HUES64 (cell line): Measurements from ENCODE around the gene RHOXF1.
"Not testable (repeated sequence)": the region's sequence is repeated elsewhere in the genome, so short reads cannot be mapped to it uniquely, and the experiment has no call there.

Experiments used
- H3K27ac ChIP-seq: 2 replicates; pipeline ENCODE4 v1.7.0; 2013; ENCODE audit warnings: low read depth, low read length, inconsistent platforms
- H3K27me3 ChIP-seq: 2 replicates; pipeline ENCODE4 v1.6.1; 2013; ENCODE audit warnings: mild to moderate bottlenecking, low read length; ENCODE audit not compliant: insufficient read depth
- H3K36me3 ChIP-seq: 2 replicates; pipeline ENCODE4 v1.6.1; 2013; ENCODE audit warnings: mild to moderate bottlenecking, low read length; ENCODE audit not compliant: insufficient read depth
- H3K4me1 ChIP-seq: 2 replicates; pipeline ENCODE4 v1.6.1; 2013; ENCODE audit warnings: mild to moderate bottlenecking, low read length, moderate library complexity; ENCODE audit not compliant: insufficient read depth
- H3K4me3 ChIP-seq: 2 replicates; pipeline ENCODE4 v1.5.1; 2013; ENCODE audit warnings: mild to moderate bottlenecking, low read length, moderate library complexity
- H3K9ac ChIP-seq: 2 replicates; pipeline ENCODE4 v1.6.1; 2013; ENCODE audit warnings: mild to moderate bottlenecking, low read depth, low read length
- H3K9me3 ChIP-seq: 2 replicates; pipeline ENCODE4 v1.6.1; 2013; ENCODE audit warnings: low read depth, low read length; ENCODE audit not compliant: insufficient read depth
- WGBS: fragments of 150-250, 120-280 bp; methylation state at CpG from one replicate; pipeline ENCODE4 v1.1.7; 2013; ENCODE audit warnings: missing lambda C conversion rate; 5-methylcytosine and 5-hydroxymethylcytosine counted together

Gene RHOXF1

DNA sequence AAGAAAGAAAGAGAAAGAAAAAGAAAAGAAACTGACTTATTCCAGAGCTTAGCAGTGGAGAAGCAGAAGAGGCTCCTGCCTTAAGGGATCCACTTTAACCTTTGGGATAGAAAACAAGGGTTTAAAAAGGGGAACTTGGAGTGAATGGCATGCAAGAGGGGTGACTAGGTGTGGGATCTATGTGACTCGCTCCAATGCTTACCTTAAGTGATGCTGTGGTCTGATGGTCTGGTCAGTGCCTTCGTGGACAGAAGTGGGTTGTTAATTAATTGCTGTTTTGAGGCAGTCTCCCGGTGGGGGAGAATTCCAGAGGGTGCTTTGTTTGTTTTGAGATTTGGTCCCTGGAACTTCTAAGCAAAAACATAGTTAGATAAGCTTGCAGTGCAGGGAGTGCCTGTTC is 21.1 kb upstream of the RHOXF1 start:
- H3K27ac ChIP-seq, result no peak overlapping the region
- H3K4me3 ChIP-seq, result no peak overlapping the region
- WGBS, result 61% methylated on average over 3 of the region's 3 CpGs
- peaks cover 7% of the 10 kb centered on the region for H3K4me1 ChIP-seq
- H3K27me3 ChIP-seq, result no peaks in the 10 kb centered on the region
- no peak overlapping the region for H3K9ac ChIP-seq
- no peaks in the 10 kb centered on the region for H3K9me3 ChIP-seq
- H3K36me3 ChIP-seq, result no peaks in the 10 kb centered on the region

DNA sequence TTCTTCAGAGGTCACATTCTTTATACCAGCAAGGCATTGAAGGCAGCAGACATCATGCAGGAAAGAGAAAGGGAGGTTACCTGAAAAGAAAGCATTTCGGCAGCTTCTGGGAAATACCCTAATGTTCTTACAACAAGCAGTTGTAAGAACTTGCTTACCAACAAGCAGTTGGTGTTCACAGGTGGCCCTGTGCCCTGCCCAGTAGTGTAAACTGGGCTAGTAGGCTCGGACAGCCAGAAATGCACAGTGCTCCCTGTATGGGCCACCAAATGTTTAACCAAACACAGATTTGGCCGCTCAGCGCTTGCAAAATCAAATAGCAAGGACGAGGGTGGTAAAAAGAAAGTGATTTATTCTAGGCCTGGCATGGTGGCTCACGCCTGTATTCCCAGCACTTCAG is 20.4 kb upstream of the RHOXF1 start:
- H3K27me3 ChIP-seq, result no peaks in the 10 kb centered on the region
- H3K9me3 ChIP-seq, result no peaks in the 10 kb centered on the region
- no peaks in the 10 kb centered on the region for H3K36me3 ChIP-seq
- no peak overlapping the region for H3K4me3 ChIP-seq
- 93% methylated on average over 6 of the region's 6 CpGs for WGBS
- H3K27ac ChIP-seq, result no peak overlapping the region
- peaks cover 7% of the 10 kb centered on the region for H3K4me1 ChIP-seq
- H3K9ac ChIP-seq, result no peak overlapping the region

DNA sequence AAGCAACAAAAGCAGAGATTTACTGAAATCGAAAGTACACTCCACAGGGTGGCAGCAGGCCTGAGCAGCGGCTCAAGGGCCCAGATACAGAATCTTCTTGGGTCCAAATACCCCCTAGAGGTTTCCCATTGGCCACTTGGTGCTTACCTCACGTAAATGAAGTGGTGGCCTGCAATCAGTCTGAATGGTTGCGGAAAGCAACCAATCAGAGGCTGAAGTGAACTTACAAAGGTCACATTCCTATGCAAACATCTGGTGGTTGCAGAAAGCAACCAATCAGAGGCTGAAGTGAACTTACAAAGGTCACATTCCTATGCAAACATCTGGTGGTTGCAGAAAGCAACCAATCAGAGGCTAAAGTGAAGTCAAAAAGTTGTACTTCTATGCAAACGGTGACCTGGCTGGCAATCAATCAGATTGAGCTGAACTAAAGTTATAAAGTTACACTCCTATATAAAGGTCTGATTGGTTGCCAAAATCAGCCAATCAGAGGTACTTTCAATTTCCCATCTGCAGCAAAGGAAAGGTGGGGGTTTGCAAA is 12.7 kb upstream of the RHOXF1 start:
- not testable (repeated sequence) for H3K9me3 ChIP-seq, H3K36me3 ChIP-seq, H3K4me3 ChIP-seq, H3K4me1 ChIP-seq, H3K9ac ChIP-seq, H3K27me3 ChIP-seq
- WGBS, result 91% methylated on average over 5 of the region's 5 CpGs
- H3K27ac ChIP-seq, result peak overlapping the region; percentile 3; the same call in 1 of the 2 replicates

DNA sequence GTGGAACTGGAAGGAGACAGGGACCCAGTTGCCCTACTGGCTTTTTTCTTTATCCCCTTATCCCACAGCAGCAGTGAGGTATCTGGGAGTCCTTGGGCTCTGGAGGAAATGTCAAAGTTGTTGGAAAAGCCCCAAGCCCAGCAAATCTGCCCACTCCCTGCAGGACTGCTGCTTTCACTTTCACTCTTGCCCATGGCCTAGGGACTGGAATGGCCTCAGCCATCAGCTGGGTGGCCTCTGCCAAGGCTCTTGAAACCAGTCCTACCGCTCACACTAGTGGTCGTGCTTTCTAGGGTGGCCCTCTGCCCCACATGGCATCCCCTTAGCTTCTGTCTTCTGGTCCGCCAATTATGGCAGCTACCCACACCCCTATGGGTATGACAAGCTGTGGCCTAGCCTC is 9.7 kb upstream of the RHOXF1 start:
- Histone ChIP-seq H3K36me3 (no peaks in the 10 kb centered on the region), H3K27ac (no peak overlapping the region), H3K4me3 (no peak overlapping the region), H3K9me3 (no peaks in the 10 kb centered on the region), H3K4me1 (no peaks in the 10 kb centered on the region), H3K27me3 (no peaks in the 10 kb centered on the region), H3K9ac (no peak overlapping the region)
- 91% methylated on average over 3 of the region's 3 CpGs for WGBS

DNA sequence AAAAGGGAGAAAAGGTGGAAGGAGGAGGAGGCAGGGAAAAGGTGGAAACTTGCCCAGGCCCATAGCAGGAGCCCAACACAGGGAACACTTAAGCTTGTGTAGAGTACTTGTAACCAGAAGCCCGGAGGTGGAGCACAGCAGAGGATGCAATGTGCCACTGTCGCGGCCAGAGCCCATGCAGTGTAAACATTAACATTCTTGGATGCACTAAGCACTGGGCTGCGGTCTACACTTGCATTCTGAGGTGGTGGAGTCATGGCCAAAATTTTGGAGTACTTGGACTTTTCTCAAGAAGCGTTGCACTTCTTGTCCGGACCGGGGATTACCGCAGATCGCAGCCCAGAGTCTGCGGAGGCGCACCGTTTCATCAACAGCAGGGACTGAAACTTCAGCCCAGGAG is 4.5 kb upstream of the RHOXF1 start:
- no peaks in the 10 kb centered on the region for H3K9me3 ChIP-seq
- no peaks in the 10 kb centered on the region for H3K36me3 ChIP-seq
- no peaks in the 10 kb centered on the region for H3K27me3 ChIP-seq
- WGBS, result 87% methylated on average over 12 of the region's 12 CpGs
- H3K9ac ChIP-seq, result no peak overlapping the region
- H3K4me3 ChIP-seq, result no peak overlapping the region
- H3K4me1 ChIP-seq, result no peaks in the 10 kb centered on the region
- no peak overlapping the region for H3K27ac ChIP-seq

DNA sequence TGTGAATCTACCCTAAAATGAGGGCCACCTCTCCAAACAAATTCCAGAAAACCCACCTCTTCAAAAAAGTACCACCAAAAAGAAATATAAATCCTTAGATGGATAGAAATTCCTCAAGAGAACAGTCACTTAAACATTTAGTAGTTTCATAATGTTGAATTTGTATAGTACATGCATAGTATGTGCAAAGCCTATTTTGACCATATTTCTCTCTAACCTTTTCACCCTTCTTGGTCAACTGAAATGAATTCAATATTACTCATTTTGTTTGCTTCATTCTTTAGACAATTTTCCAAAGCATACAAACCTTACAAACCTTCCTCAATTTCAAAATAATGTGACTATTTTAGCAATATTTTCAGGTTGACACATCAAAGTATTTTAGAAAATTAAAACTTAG is 4.1 kb downstream of the RHOXF1 start:
- H3K4me1 ChIP-seq, result no peaks in the 10 kb centered on the region
- H3K4me3 ChIP-seq, result no peak overlapping the region
- H3K9ac ChIP-seq, result no peak overlapping the region
- H3K9me3 ChIP-seq, result no peaks in the 10 kb centered on the region
- H3K27me3 ChIP-seq, result no peaks in the 10 kb centered on the region
- no peaks in the 10 kb centered on the region for H3K36me3 ChIP-seq
- no peak overlapping the region for H3K27ac ChIP-seq

DNA sequence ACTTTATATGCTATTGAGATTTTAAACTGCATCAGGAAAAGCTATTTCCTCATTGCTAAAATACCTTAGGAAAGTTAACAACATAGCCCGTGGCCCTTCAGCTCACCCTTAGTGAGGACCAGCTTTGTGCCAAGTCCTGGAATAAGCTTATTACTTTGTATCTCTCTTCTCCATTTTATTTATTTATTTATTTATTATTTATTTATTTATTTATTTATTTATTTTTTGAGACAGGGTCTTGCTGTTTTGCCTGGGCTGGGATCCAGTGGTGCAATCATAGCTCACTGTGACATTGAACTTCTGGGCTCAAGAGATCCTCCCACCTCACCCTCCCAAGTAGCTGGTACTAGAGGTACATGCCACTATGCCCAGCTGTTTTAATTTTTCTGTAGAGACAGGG is 6.3 kb downstream of the RHOXF1 start:
- Histone ChIP-seq H3K4me3 (no peak overlapping the region), H3K36me3 (no peaks in the 10 kb centered on the region), H3K27me3 (no peaks in the 10 kb centered on the region), H3K9me3 (no peaks in the 10 kb centered on the region), H3K9ac (no peak overlapping the region), H3K4me1 (no peaks in the 10 kb centered on the region), H3K27ac (no peak overlapping the region)
- 100% methylated on average over 1 of the region's 1 CpG for WGBS

DNA sequence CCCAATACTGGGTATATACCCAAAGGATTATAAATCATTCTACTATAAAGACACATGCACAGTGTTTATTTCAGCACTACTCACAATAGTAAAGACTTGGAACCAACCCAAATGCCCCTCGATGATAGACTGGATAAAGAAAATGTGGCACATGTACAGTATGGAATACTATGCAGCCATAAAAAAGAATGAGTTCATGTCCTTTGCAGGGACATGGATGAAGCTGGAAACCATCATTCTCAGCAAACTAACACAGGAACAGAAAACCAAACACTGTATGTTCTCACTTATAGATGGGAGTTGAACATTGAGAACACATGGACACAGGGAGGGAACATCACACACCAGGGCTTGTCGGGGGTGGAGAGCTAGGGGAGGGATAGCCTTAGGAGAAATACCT is 11.0 kb downstream of the RHOXF1 start:
- H3K36me3 ChIP-seq, H3K4me3 ChIP-seq: not testable (repeated sequence)
- 100% methylated on average over 1 of the region's 2 CpGs for WGBS

DNA sequence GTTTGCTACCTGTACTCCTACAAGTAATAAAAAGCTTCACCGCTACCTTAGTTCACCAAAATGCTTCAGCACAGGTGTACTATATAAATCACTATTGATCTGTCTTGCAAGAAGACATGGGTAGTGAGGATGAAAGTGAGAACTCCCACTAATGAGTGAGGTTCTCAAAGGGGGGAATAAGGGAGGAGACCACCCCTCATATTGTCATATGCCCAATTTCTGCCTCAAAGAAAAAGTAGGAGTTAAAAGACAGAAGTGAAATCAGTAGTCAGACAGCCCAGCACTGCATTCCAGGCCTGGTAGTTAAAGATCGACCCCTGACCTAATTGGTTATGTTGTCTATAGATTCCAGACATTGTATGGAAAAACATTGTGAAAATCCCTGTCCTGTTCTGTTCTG is 14.7 kb downstream of the RHOXF1 start:
- not testable (repeated sequence) for H3K4me3 ChIP-seq, H3K9ac ChIP-seq, H3K9me3 ChIP-seq, H3K27me3 ChIP-seq, H3K4me1 ChIP-seq, H3K27ac ChIP-seq, H3K36me3 ChIP-seq
- 87% methylated on average over 1 of the region's 2 CpGs for WGBS

More for the DNA sequence above, 11.0 kb downstream of the RHOXF1 start:
- H3K4me1 ChIP-seq, H3K9me3 ChIP-seq, H3K9ac ChIP-seq, H3K27ac ChIP-seq, H3K27me3 ChIP-seq: not testable (repeated sequence)

GRCh38 chrX:120090208-120090607 is 25.5 kb downstream of the RHOXF1 start:
- 0% methylated on average over 1 of the region's 2 CpGs for WGBS
- H3K4me3 ChIP-seq, result no peak overlapping the region
- no peaks in the 10 kb centered on the region for H3K9me3 ChIP-seq
- no peak overlapping the region for H3K27ac ChIP-seq
- H3K4me1 ChIP-seq, result peaks cover 4% of the 10 kb centered on the region
- no peak overlapping the region for H3K9ac ChIP-seq
- H3K36me3 ChIP-seq, result no peaks in the 10 kb centered on the region
- H3K27me3 ChIP-seq, result no peaks in the 10 kb centered on the region

GRCh38 chrX:120087289-120088017 is 28.3 kb downstream of the RHOXF1 start:
- Histone ChIP-seq H3K4me1 (peaks cover 4% of the 10 kb centered on the region), H3K36me3 (no peaks in the 10 kb centered on the region), H3K9me3 (no peaks in the 10 kb centered on the region), H3K4me3 (no peak overlapping the region), H3K27ac (no peak overlapping the region), H3K27me3 (no peaks in the 10 kb centered on the region), H3K9ac (no peak overlapping the region)
- 89% methylated on average over 10 of the region's 10 CpGs for WGBS
